HG02588 (cell line): Measurements from ENCODE around the gene P3H2.

Experiments
- ATAC-seq: cut with Tn5 transposase; IDR thresholded peaks from one replicate; pipeline ENCODE4 v1.9.1; 2021; ENCODE audit warnings: mild to moderate bottlenecking, moderate library complexity; ENCODE audit not compliant: unreplicated experiment

P3H2 gene

GRCh38 chr3:190125436-190126068 is 4.9 kb upstream of the P3H2 start:
- ATAC-seq, result no peak

GRCh38 chr3:190124067-190124466 is 3.4 kb upstream of the P3H2 start:
- no peak for ATAC-seq

- no peak for ATAC-seq
Measured at GRCh38 chr3:190122198-190122771, 1.6 kb upstream of the P3H2 start.

GRCh38 chr3:190121383-190121782 is 686 bp upstream of the P3H2 start:
- no peak for ATAC-seq

- no peak for ATAC-seq
Measured at GRCh38 chr3:190121061-190121377, 322 bp upstream of the P3H2 start.

GRCh38 chr3:190119461-190120268 is 1.0 kb downstream of the P3H2 start:
- peak; percentile 28 for ATAC-seq

- ATAC-seq, result no peak
Measured at GRCh38 chr3:190118438-190118837, 2.3 kb downstream of the P3H2 start.

GRCh38 chr3:190117981-190118380 is 2.7 kb downstream of the P3H2 start:
- ATAC-seq, result no peak

- ATAC-seq, result no peak
Measured at GRCh38 chr3:190116551-190117067, 4.1 kb downstream of the P3H2 start.

GRCh38 chr3:190110826-190111225 is 9.9 kb downstream of the P3H2 start:
- no peak for ATAC-seq

GRCh38 chr3:190109441-190109840 is 11.3 kb downstream of the P3H2 start:
- ATAC-seq, result no peak

- ATAC-seq, result no peak
Measured at GRCh38 chr3:190108804-190109203, 11.9 kb downstream of the P3H2 start.

- ATAC-seq, result no peak
Measured at GRCh38 chr3:190105876-190106275, 14.8 kb downstream of the P3H2 start.

- peak; percentile 55 for ATAC-seq
Measured at GRCh38 chr3:190101320-190102011, 19.2 kb downstream of the P3H2 start.

- ATAC-seq, result no peak
Measured at GRCh38 chr3:190099099-190099498, 21.6 kb downstream of the P3H2 start.

- no peak for ATAC-seq
Measured at GRCh38 chr3:190097617-190098016, 23.1 kb downstream of the P3H2 start.

GRCh38 chr3:190097025-190097424 is 23.7 kb downstream of the P3H2 start:
- ATAC-seq, result no peak

GRCh38 chr3:190096345-190096744 is 24.4 kb downstream of the P3H2 start:
- ATAC-seq, result no peak

GRCh38 chr3:190094160-190094718 is 26.5 kb downstream of the P3H2 start:
- no peak for ATAC-seq

GRCh38 chr3:190092250-190092649 is 28.4 kb downstream of the P3H2 start:
- no peak for ATAC-seq

- peak; percentile 63 for ATAC-seq
Measured at GRCh38 chr3:190089711-190090110, 31.0 kb downstream of the P3H2 start.
